ENCODE measurements around the gene LORICRIN. TPM values are rescaled to one million over a fixed set of nuclear protein-coding genes. Genes with fewer than 3 reads are reported as not detected.

LORICRIN gene
- total and polyA plus RNA-seq, 9 donors, result 0.07 to 0.25 TPM; not detected in 7

GRCh38 chr1:153288634-153289275 lies 29.3 kb downstream of the LORICRIN start:
- DNase-seq, result no peak
- intact Hi-C loops (cut with DNase I), result no loop called here
- Histone ChIP-seq H3K27ac (no peak overlapping the region), H3K9me3 (no peaks in the 10 kb centered on the region), H3K4me1 (ENCODE audit: insufficient read depth) (no peaks in the 10 kb centered on the region), H3K4me3 (no peak overlapping the region), H3K36me3 (no peaks in the 10 kb centered on the region), H3K27me3 (no peaks in the 10 kb centered on the region)
- TF ChIP-seq POLR2A (IDR thresholded peaks at IDR 0.05), result no peak
- 53 to 56% (median 54%) methylated on average over 11 of the region's 11 CpGs for WGBS, 3 donors

- no peak overlapping the region for H3K27ac ChIP-seq
- H3K4me1 ChIP-seq (ENCODE audit: insufficient read depth), result no peaks in the 10 kb centered on the region
- intact Hi-C loops (cut with DNase I), result no loop called here
- H3K27me3 ChIP-seq, result no peaks in the 10 kb centered on the region
- no peak overlapping the region for H3K4me3 ChIP-seq
- no peaks in the 10 kb centered on the region for H3K36me3 ChIP-seq
- WGBS, 3 donors, result 88 to 93% (median 91%) methylated on average over 5 of the region's 5 CpGs
- H3K9me3 ChIP-seq, result no peaks in the 10 kb centered on the region
- DNase-seq, result no peak
- TF ChIP-seq EP300 (IDR thresholded peaks at IDR 0.05) (no peak), POLR2A (IDR thresholded peaks at IDR 0.05) (no peak), CTCF (IDR thresholded peaks at IDR 0.05) (no peak)
Observed at GRCh38 chr1:153291514-153291913, 32.0 kb downstream of the LORICRIN start.

GRCh38 chr1:153292185-153292584 lies 32.7 kb downstream of the LORICRIN start:
- intact Hi-C loops (cut with DNase I), result no loop called here
- Histone ChIP-seq H3K27me3 (no peaks in the 10 kb centered on the region), H3K9me3 (no peaks in the 10 kb centered on the region), H3K27ac (no peak overlapping the region), H3K36me3 (no peaks in the 10 kb centered on the region), H3K4me1 (ENCODE audit: insufficient read depth) (no peaks in the 10 kb centered on the region), H3K4me3 (no peak overlapping the region)
- no peak for DNase-seq
- TF ChIP-seq CTCF (IDR thresholded peaks at IDR 0.05) (no peak), EP300 (IDR thresholded peaks at IDR 0.05) (no peak), POLR2A (IDR thresholded peaks at IDR 0.05) (no peak)
- 57 to 67% (median 62%) methylated on average over 8 of the region's 8 CpGs for WGBS, 3 donors

DNA sequence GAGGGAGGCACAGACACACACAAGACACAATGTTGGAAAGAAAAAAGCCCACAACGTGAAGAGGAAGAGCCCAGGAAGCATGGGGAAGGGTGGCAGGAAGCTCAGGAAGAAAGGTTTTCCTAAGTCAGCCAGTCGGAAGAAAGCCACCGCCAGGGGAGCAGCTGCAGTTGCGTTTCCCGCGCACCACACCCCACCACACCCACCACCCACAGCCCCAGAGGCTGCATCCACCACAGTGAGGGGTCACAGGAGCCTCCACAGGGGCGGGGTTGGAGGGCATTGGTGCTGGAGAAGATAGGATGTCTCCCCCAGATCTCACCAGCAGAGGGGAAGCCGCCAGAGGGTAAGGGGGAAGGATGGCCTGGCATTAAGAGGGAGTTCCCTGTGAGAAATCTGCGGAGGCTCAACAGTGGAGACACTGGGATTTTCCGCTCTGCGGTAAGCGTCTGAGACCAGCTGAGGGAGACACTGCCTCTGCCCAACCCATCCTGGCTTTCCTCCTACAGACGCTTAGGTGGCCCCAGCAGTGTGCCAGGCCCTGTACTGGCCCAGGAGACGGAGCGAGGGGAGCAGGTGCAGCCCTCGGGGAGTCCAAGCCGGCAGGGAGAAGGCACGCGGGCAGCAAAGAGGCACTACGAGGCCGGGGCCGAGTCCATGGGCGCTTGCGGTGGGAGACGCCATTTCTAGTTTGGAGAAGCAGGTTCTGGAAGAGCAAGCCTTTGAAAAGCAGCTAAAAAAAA lies 33.4 kb downstream of the LORICRIN start:
- intact Hi-C loops (cut with DNase I), result no loop called here
- no peak for TF ChIP-seq CTCF (IDR thresholded peaks at IDR 0.05)
- no peak for TF ChIP-seq EP300 (IDR thresholded peaks at IDR 0.05)
- no peak for TF ChIP-seq POLR2A (IDR thresholded peaks at IDR 0.05)
- DNase-seq, result no peak

GRCh38 chr1:153293480-153293775 lies 33.9 kb downstream of the LORICRIN start:
- Histone ChIP-seq H3K4me1 (ENCODE audit: insufficient read depth) (no peaks in the 10 kb centered on the region), H3K27me3 (no peaks in the 10 kb centered on the region), H3K36me3 (no peaks in the 10 kb centered on the region), H3K4me3 (no peak overlapping the region), H3K9me3 (no peaks in the 10 kb centered on the region), H3K27ac (no peak overlapping the region)
- TF ChIP-seq POLR2A (IDR thresholded peaks at IDR 0.05) (no peak), EP300 (IDR thresholded peaks at IDR 0.05) (no peak), CTCF (IDR thresholded peaks at IDR 0.05) (no peak)
- intact Hi-C loops (cut with DNase I), result no loop called here
- DNase-seq, result no peak
- 79 to 83% (median 82%) methylated on average over 7 of the region's 7 CpGs for WGBS, 3 donors

More for the DNA sequence above, 33.4 kb downstream of the LORICRIN start:
- Histone ChIP-seq H3K4me3 (no peak overlapping the region), H3K9me3 (no peaks in the 10 kb centered on the region), H3K27me3 (no peaks in the 10 kb centered on the region), H3K36me3 (no peaks in the 10 kb centered on the region), H3K27ac (no peak overlapping the region), H3K4me1 (ENCODE audit: insufficient read depth) (no peaks in the 10 kb centered on the region)
- WGBS, 3 donors, result 74 to 77% (median 76%) methylated on average over 25 of the region's 25 CpGs

Measured in ovary (tissue), 9 donors.